IPS-18a (cell line): ENCODE measurements around the gene FZD10.

Experiments
- H3K27ac ChIP-seq: one replicate; pipeline ENCODE4 v1.5.1; 2013; ENCODE audit warnings: low read length
- H3K27me3 ChIP-seq: one replicate; pipeline ENCODE4 v1.6.1; 2013; ENCODE audit warnings: mild to moderate bottlenecking, low read length; ENCODE audit not compliant: control insufficient read depth, insufficient read depth
- H3K36me3 ChIP-seq: one replicate; pipeline ENCODE4 v1.6.1; 2013; ENCODE audit warnings: low read depth, low read length; ENCODE audit not compliant: control insufficient read depth
- H3K4me1 ChIP-seq: one replicate; pipeline ENCODE4 v1.6.1; 2013; ENCODE audit warnings: low read depth, low read length; ENCODE audit not compliant: control insufficient read depth
- H3K4me3 ChIP-seq: one replicate; pipeline ENCODE4 v1.5.1; 2013; ENCODE audit warnings: low read length
- H3K9ac ChIP-seq: one replicate; pipeline ENCODE4 v1.6.1; 2013; ENCODE audit warnings: mild to moderate bottlenecking, low read length, moderate library complexity
- H3K9me3 ChIP-seq: one replicate; pipeline ENCODE4 v1.6.1; 2013; ENCODE audit warnings: low read depth, low read length; ENCODE audit not compliant: control insufficient read depth

FZD10 gene

DNA sequence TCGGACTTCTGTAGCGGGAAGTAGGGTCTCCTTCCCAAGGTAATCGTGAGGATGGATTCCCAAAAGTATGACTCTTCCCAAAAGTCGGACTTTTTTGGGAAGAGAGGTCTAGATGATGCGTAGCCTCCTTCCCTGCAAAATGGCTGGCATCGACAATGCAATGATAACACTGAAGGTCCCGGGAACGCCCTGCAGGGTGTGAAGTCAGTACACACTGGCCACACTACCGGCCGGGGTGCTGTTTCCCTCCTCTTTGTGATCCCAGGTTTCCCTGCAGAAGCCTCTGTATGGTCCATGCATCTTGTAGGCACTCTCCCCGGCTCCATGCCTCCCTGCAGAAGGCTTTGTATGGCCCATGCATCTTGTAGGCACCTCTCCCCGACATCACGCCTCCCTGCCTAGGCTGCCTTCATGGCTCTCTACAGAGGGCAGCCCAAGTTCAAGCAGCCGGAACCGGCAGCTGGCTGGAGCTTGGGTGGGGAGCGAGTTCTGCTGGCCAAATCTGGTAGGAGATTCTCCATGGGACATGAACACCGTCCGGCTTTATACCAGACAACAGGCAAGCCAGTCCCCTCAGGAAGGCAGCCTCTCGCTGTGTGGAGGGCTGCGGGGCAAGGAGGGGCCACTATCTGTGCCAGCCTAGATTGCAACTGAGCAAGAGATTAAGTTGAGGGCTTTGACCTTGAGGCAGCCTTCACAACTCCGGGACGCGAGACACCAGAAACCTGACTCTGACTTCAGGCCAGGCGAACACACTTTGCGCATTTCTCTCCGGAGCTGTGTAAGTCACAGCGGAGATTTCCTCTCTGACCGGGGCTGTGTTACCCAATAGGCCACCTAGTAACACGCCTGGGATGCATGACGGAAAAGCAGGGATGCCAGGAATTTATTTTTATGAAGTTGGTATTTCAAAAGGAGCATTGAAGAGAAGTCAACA, 23.5 kb downstream of the FZD10 start:
- Histone ChIP-seq H3K27ac (no peak overlapping the region), H3K27me3 (no peaks in the 10 kb centered on the region), H3K9me3 (no peaks in the 10 kb centered on the region), H3K36me3 (no peaks in the 10 kb centered on the region), H3K4me1 (no peaks in the 10 kb centered on the region), H3K9ac (no peak overlapping the region), H3K4me3 (no peak overlapping the region)

DNA sequence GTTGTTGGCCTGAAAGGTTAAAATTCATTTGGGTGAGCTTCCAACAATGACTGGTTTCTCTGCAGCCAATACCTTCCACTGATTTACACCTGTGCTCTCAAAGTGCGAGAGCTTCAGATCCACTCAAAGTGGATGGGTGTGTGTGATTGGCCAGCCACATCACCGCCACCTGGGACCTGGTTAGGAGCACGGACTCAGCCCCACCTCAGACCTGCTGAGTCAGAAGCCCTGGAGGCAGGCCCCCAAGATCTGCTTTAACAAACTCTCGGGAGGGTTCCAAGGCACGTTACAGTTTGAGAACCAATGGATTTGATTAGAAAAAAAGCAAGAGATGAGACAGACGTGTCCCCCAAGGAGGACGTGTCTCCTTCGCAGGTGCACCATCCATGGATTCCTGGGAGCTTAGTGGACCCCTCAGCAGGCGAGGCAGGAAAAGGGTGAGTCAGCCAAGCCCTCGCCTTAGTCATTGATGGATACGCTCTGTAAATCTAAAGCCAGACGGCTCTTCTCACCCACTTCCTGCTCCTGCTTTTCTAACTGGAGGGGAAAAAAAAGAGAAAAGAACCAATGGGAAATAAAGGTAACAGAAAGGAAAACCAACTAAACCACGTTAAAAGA, 24.5 kb downstream of the FZD10 start:
- H3K9ac ChIP-seq = no peak overlapping the region
- H3K27me3 ChIP-seq = no peaks in the 10 kb centered on the region
- H3K36me3 ChIP-seq = no peaks in the 10 kb centered on the region
- no peaks in the 10 kb centered on the region for H3K4me1 ChIP-seq
- H3K9me3 ChIP-seq = no peaks in the 10 kb centered on the region
- H3K4me3 ChIP-seq = no peak overlapping the region
- H3K27ac ChIP-seq = no peak overlapping the region

DNA sequence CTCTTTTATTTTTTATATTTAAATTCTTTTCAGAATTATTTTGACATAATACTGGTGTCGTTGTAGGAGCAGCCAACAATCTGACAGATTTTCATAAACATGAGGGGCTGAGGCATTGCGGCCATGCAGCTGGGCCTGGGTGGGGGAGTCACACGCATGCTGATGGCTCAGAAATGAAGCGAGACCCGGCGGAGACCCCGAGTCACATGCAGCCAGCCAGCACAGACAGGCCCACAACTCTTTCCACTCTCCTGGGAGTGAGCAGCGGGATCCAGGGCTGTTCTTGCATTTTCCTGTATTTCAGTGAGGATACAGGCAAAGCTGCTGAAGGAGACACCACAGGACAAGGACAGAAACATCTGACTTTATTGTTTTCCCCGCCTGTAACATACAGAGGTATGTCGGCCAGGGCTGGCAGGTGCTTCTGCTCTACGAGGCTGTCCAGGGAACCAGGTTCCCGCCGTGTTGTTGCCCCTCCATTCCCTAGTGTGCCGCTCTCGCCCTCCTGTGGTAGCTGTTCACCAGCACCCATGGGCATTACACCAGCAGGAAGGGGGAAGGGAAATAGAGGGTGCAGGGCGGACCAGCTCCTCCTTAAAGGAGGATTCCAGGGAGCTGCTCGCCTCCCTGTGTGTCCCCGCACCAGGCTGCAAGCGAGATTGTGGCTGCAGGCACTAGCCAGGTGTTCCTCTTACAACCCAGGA, 30.5 kb downstream of the FZD10 start:
- Histone ChIP-seq H3K36me3 (no peaks in the 10 kb centered on the region), H3K9ac (no peak overlapping the region), H3K9me3 (no peaks in the 10 kb centered on the region), H3K4me1 (peaks cover 9% of the 10 kb centered on the region), H3K27me3 (no peaks in the 10 kb centered on the region), H3K4me3 (no peak overlapping the region), H3K27ac (no peak overlapping the region)

DNA sequence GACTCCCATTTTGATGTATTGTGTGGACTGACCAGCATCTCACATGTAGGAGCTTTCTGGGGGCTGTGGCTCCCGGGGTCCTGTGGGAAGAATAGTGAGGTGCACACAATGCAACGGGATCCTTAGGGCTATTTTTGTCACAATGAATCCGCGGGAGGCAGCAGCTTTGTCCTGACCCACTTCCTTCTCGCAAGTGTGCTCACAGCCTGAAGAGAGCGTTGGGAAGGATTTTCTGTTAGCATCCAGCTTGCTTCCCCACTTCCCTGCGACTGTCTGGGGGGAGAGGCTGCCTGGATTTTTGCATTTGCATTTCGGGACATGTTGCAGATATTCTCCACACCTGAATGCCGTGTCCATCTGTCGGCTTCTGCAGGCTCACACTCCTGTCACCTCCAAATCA, 31.9 kb downstream of the FZD10 start:
- H3K4me3 ChIP-seq = no peak overlapping the region
- no peak overlapping the region for H3K9ac ChIP-seq
- no peaks in the 10 kb centered on the region for H3K36me3 ChIP-seq
- no peaks in the 10 kb centered on the region for H3K27me3 ChIP-seq
- H3K9me3 ChIP-seq = no peaks in the 10 kb centered on the region
- peaks cover 9% of the 10 kb centered on the region for H3K4me1 ChIP-seq
- no peak overlapping the region for H3K27ac ChIP-seq

DNA sequence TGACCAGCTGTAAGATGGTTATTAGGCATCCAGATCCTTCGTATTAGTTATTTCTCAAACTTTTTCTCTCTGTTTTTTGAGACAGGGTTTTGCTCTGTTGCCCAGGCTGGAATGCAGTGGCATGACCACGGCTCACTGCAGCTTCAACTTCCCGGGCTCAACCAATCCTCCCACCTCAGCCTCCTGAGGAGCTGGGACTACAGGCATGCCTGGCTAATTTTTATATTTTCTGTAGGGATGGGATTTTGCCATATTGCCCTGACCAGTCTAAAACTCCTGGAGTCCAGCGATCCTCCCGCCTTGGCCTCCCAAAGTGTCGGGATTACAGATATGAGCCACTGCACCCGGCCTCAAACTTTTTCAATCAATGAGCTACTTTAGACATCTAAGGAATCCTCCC, 33.1 kb downstream of the FZD10 start:
- Histone ChIP-seq H3K27ac (no peak overlapping the region), H3K9me3 (no peaks in the 10 kb centered on the region), H3K36me3 (no peaks in the 10 kb centered on the region), H3K4me1 (peaks cover 9% of the 10 kb centered on the region), H3K9ac (no peak overlapping the region), H3K27me3 (no peaks in the 10 kb centered on the region), H3K4me3 (no peak overlapping the region)

DNA sequence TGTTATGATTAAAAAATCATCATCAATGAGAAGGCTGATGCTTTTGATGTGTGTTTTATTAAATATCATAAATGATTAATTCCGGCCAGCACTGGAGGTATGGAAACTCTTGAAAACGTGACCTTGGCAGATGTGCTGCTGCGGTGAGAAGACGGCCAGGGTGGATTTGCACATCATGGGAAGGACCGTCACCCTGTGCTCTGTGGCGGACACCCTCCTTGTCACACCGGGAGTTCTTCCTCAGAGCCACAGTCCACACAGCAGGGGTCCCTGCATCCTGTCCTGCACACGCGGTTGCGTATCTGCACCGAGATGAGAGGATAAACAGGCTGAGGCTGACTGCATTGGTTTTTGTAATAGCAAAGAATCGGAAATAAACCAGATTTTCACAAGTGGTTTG, 33.5 kb downstream of the FZD10 start:
- Histone ChIP-seq H3K9ac (no peak overlapping the region), H3K9me3 (no peaks in the 10 kb centered on the region), H3K27me3 (no peaks in the 10 kb centered on the region), H3K4me3 (no peak overlapping the region), H3K27ac (no peak overlapping the region), H3K36me3 (no peaks in the 10 kb centered on the region), H3K4me1 (peaks cover 9% of the 10 kb centered on the region)

DNA sequence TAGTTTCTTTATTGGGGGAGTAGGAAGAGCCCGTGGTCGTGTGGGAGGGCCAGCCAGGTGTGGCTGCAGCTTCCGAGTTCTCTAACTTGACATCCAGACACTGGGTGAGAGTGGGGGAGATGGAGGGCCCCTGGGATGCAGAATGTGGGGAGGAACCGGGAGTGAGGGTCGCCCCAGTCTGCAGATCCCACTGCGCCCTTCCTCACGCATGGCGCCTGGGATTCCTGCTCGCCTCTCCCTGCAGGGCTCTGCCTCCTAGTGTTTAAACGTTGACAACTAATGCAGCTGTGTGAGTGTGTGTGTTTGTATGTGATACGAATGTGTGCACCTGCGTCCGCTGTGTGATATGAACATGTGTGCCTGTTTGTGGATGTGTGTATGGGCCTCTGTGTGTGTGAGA, 34.6 kb downstream of the FZD10 start:
- H3K36me3 ChIP-seq = no peaks in the 10 kb centered on the region
- H3K4me3 ChIP-seq = no peak overlapping the region
- peaks cover 9% of the 10 kb centered on the region for H3K4me1 ChIP-seq
- H3K9me3 ChIP-seq = no peaks in the 10 kb centered on the region
- no peaks in the 10 kb centered on the region for H3K27me3 ChIP-seq
- no peak overlapping the region for H3K9ac ChIP-seq
- no peak overlapping the region for H3K27ac ChIP-seq

DNA sequence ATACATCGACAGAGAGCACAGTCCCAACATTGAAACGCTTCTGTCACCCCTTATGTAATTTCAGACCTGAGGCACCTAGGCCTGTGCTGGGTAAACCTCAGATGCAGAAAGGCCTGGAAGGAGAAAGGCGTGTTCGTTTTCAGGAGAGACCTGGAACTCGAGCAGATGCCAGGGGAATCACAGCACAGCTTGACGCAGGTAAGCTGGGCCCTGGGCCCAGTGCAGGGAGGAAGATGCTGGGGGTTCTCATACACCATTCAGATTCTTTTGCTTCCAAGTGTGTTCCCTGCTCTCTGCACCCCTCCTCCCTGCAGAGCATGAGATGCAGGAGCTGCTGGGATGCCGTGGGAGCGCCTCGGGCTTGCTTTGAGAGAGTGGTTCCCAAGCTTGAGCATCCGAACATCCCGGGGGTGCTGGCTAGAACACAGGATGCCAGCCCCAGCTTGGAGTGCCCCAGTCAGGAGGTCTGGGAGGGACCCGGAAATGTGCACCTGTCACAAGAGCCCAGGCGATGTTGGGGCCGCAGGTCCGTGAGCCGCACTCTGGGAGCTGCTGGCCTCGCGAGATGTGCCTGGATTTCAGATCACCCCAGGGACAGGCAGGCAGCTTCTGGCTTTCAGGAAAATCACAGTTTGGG, 35.9 kb downstream of the FZD10 start:
- Histone ChIP-seq H3K4me3 (no peak overlapping the region), H3K9ac (no peak overlapping the region), H3K36me3 (no peaks in the 10 kb centered on the region), H3K27ac (no peak overlapping the region), H3K27me3 (no peaks in the 10 kb centered on the region), H3K9me3 (no peaks in the 10 kb centered on the region), H3K4me1 (peaks cover 9% of the 10 kb centered on the region)

DNA sequence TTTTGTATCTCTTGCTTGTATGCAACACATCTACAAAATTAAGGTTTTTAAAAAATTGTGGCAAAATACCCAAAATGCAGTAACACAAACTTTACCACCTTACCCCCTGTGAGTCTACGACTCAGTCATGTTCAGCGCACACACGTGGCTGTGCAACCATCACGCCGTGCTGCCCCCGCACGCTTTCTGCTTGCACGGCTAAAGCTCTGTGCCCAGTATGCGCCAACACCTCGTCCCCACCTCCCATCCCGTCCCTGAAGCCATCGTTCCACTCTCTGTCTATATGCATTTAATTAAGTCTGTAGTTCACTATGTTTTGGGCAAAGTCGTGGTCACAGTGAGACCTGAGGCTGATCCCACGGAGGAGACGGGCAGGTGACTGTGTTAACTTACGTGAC, 36.4 kb downstream of the FZD10 start:
- Histone ChIP-seq H3K27ac (no peak overlapping the region), H3K27me3 (no peaks in the 10 kb centered on the region), H3K4me1 (peaks cover 7% of the 10 kb centered on the region), H3K36me3 (no peaks in the 10 kb centered on the region), H3K4me3 (no peak overlapping the region), H3K9me3 (no peaks in the 10 kb centered on the region), H3K9ac (no peak overlapping the region)

DNA sequence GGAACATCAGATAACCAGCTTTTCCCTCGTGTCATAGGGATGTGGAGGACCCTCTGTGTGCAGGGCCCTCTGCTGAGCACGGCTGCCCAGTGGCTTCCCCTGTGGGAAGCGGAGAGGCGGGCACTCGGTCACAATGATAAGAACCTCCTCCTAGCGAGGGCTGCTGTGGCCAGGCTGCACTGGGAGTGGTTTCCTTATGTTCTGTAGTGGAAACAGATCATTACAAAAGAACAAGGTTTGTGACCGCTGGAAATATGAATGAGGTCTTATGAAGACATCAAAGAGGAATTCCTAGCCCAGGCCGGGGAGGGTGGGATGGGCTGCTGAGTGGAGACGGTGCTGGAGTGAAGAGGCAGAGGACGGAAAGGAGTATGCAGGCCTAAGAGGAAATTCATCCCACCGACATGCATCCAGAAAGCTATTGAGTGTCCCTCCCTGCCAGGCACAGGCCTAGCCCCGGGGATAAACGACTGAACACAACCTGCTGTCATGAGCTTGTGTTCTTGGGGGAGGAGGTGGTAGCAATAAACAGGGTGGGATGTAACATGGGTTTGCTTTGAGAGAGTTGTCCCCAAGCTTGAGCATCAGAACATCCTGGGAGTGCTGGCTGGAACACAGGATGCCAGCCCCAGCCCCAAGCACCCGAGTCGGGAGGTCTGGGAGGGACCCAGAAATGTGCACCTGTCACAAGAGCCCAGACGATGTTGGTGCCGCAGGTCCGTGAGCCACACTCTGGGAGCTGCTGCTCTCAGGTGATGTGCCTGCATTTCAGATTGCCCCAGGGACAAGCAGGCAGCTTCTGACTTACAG, 37.5 kb downstream of the FZD10 start:
- Histone ChIP-seq H3K27ac (no peak overlapping the region), H3K9ac (no peak overlapping the region), H3K4me1 (no peaks in the 10 kb centered on the region), H3K27me3 (no peaks in the 10 kb centered on the region), H3K4me3 (no peak overlapping the region), H3K9me3 (no peaks in the 10 kb centered on the region), H3K36me3 (no peaks in the 10 kb centered on the region)

DNA sequence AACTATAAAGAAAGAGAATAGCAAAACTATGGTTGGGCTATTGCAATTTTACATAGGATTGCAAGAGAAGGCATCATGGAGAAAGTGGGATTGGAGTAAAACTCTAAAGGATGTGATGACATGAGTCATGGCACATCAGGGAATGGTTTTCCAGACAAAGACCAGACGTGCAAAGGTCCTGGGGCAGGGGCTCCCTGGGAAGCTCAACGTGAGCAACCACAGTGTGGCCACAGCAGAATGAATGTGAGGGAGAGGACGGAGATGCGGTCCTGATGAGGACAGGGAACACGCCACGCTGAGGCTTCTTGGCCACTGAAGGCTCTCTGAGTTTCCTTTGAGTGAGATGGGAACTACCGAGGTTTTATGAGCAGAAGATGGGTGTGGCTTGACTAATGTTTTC, 38.2 kb downstream of the FZD10 start:
- H3K27me3 ChIP-seq = no peaks in the 10 kb centered on the region

More for the DNA sequence above, 38.2 kb downstream of the FZD10 start:
- Histone ChIP-seq H3K9ac (no peak overlapping the region), H3K27ac (no peak overlapping the region), H3K36me3 (no peaks in the 10 kb centered on the region), H3K4me1 (no peaks in the 10 kb centered on the region), H3K4me3 (no peak overlapping the region), H3K9me3 (no peaks in the 10 kb centered on the region)
